Rectal smooth muscle tissue (tissue), 1 donor: Measurements from ENCODE around the gene TGFB2.

Source experiments
- H3K27ac ChIP-seq: one replicate; pipeline ENCODE4 v1.7.0; 2013; ENCODE audit warnings: low read depth, low read length, inconsistent platforms
- H3K27me3 ChIP-seq: one replicate; pipeline ENCODE4 v1.7.0; 2013; ENCODE audit warnings: low read length; ENCODE audit not compliant: control insufficient read depth, insufficient read depth
- H3K36me3 ChIP-seq: one replicate; pipeline ENCODE4 v1.7.0; 2013; ENCODE audit warnings: low read length; ENCODE audit not compliant: control insufficient read depth, insufficient read depth
- H3K4me1 ChIP-seq: one replicate; pipeline ENCODE4 v1.7.0; 2013; ENCODE audit warnings: low read length; ENCODE audit not compliant: control insufficient read depth, insufficient read depth
- H3K4me3 ChIP-seq: one replicate; pipeline ENCODE4 v1.7.0; 2013; ENCODE audit warnings: low read length
- H3K9ac ChIP-seq: one replicate; pipeline ENCODE4 v1.7.0; 2013; ENCODE audit warnings: low read length

The TGFB2 gene

DNA sequence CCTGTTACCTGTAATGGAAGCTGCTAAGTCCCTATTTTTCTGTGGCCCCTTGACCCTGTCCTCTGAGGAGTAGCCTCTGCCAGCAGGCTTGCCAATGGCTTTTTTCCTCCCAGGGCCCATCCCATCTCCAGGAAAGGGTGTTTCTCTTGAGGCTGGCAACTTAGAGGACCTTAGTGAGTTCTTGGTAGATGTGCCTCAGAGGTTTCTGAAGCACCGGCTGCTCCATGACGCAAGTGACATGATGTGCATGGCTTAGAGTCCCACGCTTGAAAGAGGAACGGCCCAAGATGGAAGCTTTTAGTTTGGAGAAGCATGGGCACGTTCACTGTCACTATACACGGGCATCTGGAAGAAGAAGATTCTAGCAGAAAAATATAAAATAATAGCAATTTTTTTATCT lies 63.0 kb downstream of the TGFB2 start:
- H3K36me3 ChIP-seq, result no peaks in the 10 kb centered on the region
- H3K27me3 ChIP-seq, result no peaks in the 10 kb centered on the region
- peaks cover 1% of the 10 kb centered on the region for H3K4me1 ChIP-seq
- H3K9ac ChIP-seq, result no peak overlapping the region
- H3K4me3 ChIP-seq, result no peak overlapping the region
- no peak overlapping the region for H3K27ac ChIP-seq

DNA sequence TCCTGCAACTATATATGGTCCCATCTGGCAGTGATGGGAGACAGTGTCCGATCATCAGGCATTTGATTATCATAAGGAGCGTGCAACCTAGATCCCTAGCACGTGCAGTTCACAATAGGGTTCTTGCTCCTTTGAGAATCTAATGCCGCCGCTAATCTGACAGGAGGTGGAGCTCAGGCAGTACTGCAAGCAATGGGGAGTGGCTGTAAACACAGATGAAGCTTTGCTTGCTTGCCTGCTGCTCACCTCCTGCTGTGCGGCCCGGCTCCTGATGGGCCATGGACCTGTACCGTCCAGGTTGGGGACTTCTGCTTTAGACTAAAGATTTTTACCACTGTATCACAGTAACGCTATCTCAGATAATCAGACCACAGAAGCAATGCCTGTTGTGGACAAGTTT lies 63.8 kb downstream of the TGFB2 start:
- no peak overlapping the region for H3K4me3 ChIP-seq
- H3K27ac ChIP-seq, result no peak overlapping the region
- H3K27me3 ChIP-seq, result no peaks in the 10 kb centered on the region
- H3K9ac ChIP-seq, result no peak overlapping the region
- no peaks in the 10 kb centered on the region for H3K4me1 ChIP-seq
- no peaks in the 10 kb centered on the region for H3K36me3 ChIP-seq

DNA sequence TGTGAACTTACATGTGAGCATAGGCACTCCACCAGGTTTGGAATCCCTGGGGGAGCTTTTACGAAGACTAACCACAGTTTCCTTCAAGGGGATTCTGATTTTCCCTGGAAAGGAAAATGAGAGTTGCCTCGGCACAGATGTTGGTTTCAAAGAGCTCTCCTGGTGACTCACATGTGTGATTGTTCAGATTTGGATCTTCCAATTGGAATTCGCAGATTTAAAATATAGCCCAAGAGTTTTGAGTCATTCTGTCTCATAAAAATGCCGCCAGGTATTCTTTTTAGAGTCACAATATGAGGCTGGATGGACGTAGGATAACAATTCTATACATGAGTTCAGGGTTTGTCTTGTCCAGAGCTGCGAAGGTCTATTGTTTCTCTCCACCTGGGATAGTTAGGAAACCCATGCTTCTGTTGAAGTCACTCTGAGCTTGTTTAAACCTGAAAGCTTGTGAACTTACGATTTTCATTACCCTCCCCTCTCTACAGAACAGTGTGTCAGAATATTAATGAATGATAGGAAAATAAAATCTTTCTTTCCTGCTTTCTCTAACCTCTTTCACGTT lies 64.9 kb downstream of the TGFB2 start:
- no peaks in the 10 kb centered on the region for H3K36me3 ChIP-seq
- H3K4me1 ChIP-seq, result no peaks in the 10 kb centered on the region
- H3K27ac ChIP-seq, result no peak overlapping the region
- H3K27me3 ChIP-seq, result no peaks in the 10 kb centered on the region
- no peak overlapping the region for H3K9ac ChIP-seq
- no peak overlapping the region for H3K4me3 ChIP-seq

DNA sequence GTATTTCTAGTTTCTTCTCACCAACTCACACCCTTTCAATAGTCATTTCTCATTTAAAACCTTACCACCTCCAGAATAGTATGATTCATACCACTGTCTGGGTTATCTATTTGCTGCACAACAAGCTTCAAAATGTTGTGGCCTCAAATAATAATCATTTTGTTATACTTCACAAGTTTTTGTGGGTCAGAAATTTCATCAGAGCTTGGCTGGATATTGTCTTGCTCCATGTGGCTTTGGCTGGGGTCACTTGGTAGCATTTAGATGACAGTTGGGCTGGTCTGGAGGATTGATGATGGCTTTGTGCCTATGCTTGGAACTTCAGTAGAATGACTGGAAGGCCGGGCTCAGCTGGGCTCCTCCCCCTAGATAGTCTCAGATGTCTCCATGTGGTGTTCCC lies 66.0 kb downstream of the TGFB2 start:
- Histone ChIP-seq H3K36me3 (no peaks in the 10 kb centered on the region), H3K4me3 (no peak overlapping the region), H3K4me1 (no peaks in the 10 kb centered on the region), H3K27ac (no peak overlapping the region), H3K27me3 (no peaks in the 10 kb centered on the region), H3K9ac (no peak overlapping the region)

DNA sequence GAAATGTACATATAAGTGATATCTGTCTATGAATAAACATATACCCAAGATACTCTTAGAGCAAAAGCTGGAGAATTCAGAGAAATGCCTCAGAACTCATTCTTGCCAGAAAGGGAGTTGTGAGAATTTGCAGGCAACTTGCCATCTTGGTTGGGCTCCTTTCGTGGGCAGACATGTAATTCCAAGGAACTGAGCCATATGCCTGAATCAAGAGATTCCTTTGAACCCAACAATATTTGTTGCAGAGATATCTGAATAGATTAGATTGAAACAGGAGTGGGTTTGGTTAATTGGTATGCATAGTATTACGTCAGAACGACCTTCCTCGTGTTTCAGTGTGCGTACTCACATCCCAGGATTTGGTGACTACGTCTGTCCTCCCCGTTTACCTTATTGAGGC lies 67.0 kb downstream of the TGFB2 start:
- Histone ChIP-seq H3K4me1 (no peaks in the 10 kb centered on the region), H3K27ac (no peak overlapping the region), H3K9ac (no peak overlapping the region), H3K36me3 (no peaks in the 10 kb centered on the region), H3K4me3 (no peak overlapping the region), H3K27me3 (no peaks in the 10 kb centered on the region)

DNA sequence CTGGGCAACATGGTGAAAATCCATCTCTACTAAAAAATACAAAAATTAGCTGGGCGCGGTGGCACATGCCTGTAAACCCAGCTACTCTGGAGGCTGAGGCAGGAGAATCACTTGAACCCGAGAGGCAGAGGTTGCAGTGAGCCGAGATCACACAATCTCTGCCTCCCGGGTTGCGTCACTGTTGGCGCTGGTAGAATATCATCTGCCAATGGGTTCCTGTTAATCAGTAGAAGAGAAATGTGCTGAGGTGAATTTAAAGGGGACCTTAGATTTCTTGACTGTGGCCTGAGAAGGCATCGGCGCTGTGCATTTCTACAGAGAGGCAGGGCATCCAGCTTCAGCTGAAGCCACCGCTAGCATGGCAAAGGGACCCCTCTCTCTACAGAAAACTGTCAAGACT lies 68.0 kb downstream of the TGFB2 start:
- no peaks in the 10 kb centered on the region for H3K4me1 ChIP-seq
- H3K4me3 ChIP-seq, result no peak overlapping the region
- H3K27ac ChIP-seq, result no peak overlapping the region
- H3K36me3 ChIP-seq, result no peaks in the 10 kb centered on the region
- H3K9ac ChIP-seq, result no peak overlapping the region
- H3K27me3 ChIP-seq, result no peaks in the 10 kb centered on the region

DNA sequence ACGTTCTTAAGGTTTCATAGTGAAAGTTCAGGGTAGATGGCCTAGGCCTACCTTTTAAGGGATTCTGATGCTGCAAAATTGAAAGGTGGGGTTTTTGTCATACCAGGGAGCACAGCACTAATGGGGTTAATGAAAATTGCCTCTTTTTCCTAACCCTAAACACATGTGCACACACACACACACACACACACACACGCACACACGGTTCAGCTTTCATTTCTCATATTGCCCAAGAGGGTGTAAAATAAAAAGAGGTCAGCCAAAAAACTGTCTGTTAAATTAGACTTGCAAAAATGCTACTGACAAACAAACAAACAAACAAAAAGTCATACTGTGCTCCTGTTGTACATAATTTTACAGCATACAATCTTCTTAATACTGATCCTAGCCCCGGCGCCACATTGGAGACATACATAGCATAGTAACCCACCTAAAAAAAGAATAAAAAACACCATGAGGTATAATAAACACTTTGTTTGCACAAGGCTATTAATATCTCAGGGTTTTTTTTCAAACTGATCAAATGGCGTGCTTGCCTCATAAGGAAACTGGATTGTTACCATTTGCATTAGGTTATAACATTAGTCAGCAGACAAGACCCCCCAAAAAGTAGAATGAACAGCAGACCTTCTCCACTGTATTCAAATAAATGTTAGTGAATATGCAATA lies 69.1 kb downstream of the TGFB2 start:
- H3K27me3 ChIP-seq, result no peaks in the 10 kb centered on the region
- no peaks in the 10 kb centered on the region for H3K4me1 ChIP-seq
- no peak overlapping the region for H3K4me3 ChIP-seq

DNA sequence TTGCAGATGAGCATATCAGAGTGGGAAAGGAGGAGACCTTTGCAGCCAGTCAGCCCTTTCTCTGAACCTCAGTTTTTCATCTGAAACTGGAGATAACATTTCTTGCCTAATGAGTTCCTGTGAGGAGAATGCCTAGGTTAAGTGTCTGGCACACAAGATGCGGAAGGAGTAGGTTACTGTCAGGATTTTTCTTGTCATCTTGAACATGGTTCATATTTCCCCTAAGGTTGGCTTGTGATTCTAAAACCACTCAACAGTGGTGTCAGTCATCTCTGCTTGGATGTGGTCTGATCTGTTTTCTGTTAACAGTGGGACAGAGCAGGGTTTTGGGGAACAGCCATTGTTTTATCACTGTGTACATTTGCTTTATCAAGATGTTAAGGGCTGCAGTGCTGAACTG lies 70.6 kb downstream of the TGFB2 start:
- H3K36me3 ChIP-seq, result no peaks in the 10 kb centered on the region

More for the DNA sequence above, 69.1 kb downstream of the TGFB2 start:
- no peak overlapping the region for H3K27ac ChIP-seq
- H3K9ac ChIP-seq, result no peak overlapping the region
- no peaks in the 10 kb centered on the region for H3K36me3 ChIP-seq

DNA sequence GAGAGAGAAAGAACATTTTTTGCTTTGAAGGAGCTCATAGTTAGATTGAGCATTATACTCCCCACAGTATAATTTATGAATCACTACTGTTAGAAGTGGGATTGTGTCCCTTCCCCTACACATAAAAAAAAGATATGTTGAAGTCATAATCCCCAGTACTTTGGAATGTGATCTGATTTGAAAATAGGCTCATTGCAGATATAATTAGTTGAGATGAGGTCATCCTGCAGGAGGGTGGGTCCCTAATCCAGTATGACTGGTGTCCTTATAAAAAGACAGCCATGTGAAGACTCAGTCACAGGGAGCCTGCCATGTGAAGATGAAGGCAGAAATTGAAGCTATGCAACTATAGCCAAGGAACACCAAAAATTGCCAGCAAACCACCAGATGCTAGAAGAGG lies 76.4 kb downstream of the TGFB2 start:
- no peaks in the 10 kb centered on the region for H3K27me3 ChIP-seq
- H3K4me3 ChIP-seq, result no peak overlapping the region
- no peak overlapping the region for H3K27ac ChIP-seq
- no peaks in the 10 kb centered on the region for H3K4me1 ChIP-seq
- no peak overlapping the region for H3K9ac ChIP-seq
- H3K36me3 ChIP-seq, result no peaks in the 10 kb centered on the region

More for the DNA sequence above, 70.6 kb downstream of the TGFB2 start:
- Histone ChIP-seq H3K27me3 (no peaks in the 10 kb centered on the region), H3K9ac (no peak overlapping the region), H3K27ac (no peak overlapping the region), H3K4me3 (no peak overlapping the region), H3K4me1 (no peaks in the 10 kb centered on the region)

DNA sequence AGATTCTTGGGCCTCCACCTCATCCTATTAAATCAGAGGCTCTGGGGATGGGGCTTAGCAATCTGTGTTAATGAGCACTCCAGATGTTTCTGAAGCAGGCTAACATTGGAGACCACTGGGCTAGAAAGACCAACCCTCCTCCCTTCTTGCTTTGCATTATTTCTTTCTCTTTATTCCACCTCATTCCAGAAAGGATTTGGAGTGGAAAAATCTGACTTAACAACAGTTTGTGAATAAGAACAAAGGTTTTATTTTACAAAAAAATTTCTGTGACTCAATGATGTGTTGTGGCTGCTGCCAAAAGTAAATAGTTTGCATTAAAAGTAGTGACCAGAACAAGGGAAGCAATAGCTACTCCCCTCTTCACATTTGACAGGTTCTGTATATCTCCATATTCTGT lies 79.4 kb downstream of the TGFB2 start:
- Histone ChIP-seq H3K9ac (no peak overlapping the region), H3K27me3 (no peaks in the 10 kb centered on the region), H3K36me3 (no peaks in the 10 kb centered on the region), H3K4me1 (no peaks in the 10 kb centered on the region), H3K27ac (no peak overlapping the region), H3K4me3 (no peak overlapping the region)

DNA sequence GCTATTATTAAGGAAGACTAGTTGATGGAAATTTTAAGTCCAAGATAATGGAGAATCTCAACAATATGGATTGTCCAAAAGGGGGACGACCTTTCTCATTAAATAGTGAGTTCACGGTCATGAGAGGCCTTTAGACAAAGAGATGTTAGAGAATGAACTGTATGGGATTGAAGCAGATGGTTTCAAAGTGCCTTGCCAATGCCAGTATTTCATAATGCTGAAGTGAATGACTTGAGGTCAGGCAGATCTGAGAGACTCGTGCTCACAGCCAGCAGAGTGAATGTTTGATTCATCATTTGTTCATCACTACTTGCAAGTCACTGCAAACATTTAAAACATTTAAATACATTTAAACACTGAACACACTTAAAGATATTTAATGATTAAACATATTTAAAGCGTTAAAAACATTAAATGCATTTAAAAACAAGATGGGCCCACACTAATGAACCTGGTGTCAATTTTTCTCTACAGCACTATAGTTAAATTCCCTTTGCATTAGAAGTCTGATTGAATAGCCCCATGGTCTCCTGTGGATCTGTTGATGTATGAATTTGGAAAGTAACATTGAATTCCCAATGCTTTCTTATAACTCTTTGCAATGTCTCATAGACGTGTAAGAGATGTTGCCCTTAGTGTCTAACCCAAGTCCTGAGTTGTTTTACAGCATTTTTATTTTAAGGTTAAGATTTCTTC lies 80.7 kb downstream of the TGFB2 start:
- H3K4me3 ChIP-seq, result no peak overlapping the region
- no peaks in the 10 kb centered on the region for H3K27me3 ChIP-seq
- H3K9ac ChIP-seq, result no peak overlapping the region
- no peak overlapping the region for H3K27ac ChIP-seq
- H3K4me1 ChIP-seq, result no peaks in the 10 kb centered on the region
- H3K36me3 ChIP-seq, result no peaks in the 10 kb centered on the region

DNA sequence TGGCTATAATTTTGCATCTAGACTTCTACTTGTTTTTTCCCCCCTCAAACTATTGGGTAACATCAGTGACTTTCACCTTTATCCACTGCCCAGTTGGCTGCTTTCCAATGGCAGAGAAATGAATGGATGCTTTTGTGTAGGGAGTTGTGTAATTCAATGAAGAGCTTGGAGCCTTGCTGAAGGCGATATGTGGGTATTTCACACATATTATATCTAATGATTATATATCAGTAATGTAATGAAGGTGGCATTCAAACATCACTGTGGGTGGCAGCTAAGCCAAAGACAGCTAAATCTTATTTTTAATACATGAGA lies 81.2 kb downstream of the TGFB2 start:
- Histone ChIP-seq H3K27ac (no peak overlapping the region), H3K36me3 (no peaks in the 10 kb centered on the region), H3K9ac (no peak overlapping the region), H3K4me1 (no peaks in the 10 kb centered on the region), H3K4me3 (no peak overlapping the region), H3K27me3 (no peaks in the 10 kb centered on the region)

DNA sequence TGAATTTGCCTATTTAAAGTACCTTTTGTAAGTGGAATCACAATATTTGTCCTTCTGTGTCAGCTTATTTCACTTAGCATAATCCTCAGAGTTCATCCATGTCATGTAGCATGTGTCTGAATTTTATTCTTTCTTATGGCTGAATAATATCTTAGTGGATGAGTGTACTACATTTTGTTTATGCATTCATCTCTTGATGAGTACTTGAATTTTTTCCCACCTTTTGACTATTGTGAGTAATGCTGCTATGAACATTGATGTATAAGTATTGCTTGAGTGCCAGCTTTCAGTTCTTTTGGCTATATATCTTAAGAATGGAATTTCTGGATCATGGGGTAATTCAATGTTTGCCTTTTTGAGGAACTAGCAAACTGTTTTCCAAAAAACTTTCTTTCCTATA lies 84.2 kb downstream of the TGFB2 start:
- Histone ChIP-seq H3K27ac (no peak overlapping the region), H3K4me3 (no peak overlapping the region), H3K4me1 (peaks cover 3% of the 10 kb centered on the region), H3K27me3 (no peaks in the 10 kb centered on the region), H3K36me3 (no peaks in the 10 kb centered on the region), H3K9ac (no peak overlapping the region)
